GM18873 (cell line): ENCODE measurements around the gene NEDD8.

Source experiments
- ATAC-seq: cut with Tn5 transposase; IDR thresholded peaks from one replicate; pipeline ENCODE4 v1.9.1; 2021; ENCODE audit warnings: mild to moderate bottlenecking, moderate library complexity, moderate number of reproducible peaks; ENCODE audit not compliant: unreplicated experiment, low FRiP score

The NEDD8 gene

DNA sequence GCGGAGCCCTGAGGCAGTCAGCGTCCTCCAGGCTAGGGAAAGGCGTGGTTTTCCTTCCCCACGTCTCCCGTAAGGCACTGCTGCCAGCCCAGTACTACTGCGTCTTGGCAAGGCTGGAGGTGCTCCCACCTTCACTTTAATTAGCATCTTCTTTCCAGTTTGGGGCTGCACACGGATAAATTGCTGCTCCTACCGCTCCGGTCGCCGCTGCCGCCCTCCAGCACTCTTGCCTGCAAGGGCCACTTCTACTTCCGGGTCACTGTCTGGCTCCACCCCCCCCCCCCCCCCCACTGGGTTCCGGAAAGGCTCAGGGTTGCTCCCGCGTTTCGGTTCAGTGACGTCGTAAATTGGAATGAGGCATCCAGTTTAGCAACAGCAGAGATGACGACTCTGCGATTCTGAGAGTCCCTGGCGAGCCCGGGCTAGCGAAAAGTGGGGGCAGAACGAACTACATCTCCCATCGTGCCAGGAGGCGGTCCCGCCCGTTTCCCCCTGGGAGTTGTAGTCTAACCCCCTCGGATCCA is at the start of gene NEDD8:
Gene NEDD8 (minus strand): TSS at position 247 of the 524 bp plus-strand sequence. CDS start 100 bp downstream, at position 147.
- peak; percentile 67 for ATAC-seq

DNA sequence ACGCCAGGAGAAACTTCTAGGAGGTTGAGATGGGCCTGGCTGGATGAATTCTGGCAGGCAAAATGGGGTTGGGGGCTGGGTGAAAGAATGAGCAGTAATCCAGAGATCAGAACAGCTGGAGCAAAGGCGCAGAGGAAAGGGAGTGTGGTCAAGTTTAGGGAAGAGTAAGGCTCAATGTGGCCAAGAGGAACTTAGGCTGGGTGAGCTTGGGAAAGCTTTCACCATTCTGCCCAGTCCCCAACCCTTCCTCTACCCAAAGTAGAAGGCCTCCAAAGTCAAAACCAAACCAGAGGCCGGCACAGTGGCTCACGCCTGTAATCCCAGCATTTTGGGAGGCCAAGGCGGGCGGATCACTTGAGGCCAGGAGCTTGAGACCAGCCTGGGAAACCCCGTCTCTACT is 49.5 kb upstream of the NEDD8 start:
- ATAC-seq: no peak

DNA sequence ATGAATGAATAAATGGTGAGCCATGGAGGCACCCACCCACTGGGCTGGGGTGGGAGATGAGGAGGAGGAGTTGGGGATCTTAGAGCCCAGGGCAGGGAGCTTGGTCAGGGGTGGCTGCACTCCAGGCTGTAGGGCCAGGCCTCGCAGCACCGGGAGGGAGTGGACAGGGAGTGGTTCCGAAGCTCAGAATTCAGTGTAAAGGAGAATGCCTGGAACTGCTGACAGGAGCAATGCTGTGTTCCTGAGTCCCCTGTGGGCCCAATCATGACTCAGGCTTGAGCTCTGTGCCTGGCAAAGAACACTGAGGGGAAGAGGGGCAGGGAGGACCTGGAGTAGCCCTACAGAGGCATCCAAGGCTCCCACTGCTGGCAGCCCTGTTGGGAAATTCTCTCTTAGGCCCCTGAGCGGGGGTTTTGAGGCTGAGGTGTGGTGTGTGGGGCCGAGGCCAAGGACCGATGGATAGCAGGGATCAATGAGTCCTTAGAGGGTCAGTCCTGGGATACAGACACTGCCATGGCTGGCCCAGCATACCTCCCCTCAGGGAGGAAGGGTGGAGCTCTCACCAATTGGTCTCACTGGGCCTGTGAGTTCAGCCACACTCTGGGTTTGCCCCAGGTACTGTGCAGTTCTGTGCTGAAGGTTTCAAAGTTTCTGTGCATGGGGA is 48.8 kb upstream of the NEDD8 start:
- ATAC-seq: no peak

DNA sequence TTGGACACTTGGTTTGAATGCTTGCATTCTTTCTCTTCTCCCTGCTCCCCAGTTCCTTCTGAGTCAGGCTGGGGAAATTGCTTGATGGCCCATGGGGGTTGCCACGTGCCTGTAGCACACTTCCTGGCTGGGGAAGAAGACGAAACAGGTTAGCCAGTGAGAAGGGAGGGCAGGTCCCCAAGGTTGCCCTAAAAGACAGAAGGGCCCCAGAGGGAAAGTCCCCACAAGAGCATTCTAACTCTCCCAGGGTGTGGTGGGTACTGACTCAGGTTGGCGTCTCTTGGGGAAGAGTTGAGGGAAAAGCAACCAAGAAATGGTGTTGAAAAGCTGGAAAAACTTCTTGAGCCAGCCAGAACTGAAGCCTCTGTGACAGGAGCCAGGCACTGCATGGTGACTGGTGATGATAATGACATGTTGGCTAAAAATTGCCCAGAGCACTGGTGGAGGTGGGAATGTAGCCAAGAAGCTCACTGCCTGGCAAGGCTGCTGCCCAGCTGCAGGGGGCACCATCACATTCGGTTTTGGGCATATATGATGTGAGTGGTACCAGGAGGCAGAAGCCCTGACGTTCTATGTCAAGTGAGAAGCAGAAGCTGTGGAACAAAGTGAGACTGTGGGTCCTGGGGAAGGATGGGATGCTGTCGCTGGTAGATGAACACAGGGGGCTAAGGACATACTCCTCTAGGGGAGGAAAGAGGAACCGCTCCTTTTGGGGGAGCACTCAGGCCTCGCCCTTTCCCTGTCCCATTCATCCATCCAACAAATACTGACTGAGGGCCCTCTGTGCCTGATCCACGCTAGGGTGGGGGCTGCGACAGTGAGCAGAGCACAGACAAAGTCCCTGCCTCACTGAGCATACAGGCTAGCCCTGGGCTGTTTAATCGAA is 47.4 kb upstream of the NEDD8 start:
- peak; percentile 55 for ATAC-seq

DNA sequence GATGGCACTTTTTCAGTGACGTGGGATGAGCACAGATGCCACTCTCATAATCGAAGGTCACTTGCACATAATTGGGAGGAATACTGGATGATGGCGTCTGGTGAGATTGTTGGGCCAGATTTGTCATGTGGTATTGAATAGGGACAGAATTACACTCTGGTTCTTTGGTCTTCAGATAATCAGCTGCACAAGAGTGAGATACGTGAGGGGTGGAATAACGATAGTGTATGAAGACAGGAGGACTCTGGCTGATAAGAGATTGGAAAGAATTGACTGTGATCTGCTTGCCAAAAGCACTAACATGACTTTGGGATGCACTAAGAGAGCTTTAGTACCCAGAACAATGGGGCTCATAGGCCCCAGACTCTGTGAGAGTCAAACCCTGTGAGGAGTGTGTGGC is 46.3 kb upstream of the NEDD8 start:
- no peak for ATAC-seq

DNA sequence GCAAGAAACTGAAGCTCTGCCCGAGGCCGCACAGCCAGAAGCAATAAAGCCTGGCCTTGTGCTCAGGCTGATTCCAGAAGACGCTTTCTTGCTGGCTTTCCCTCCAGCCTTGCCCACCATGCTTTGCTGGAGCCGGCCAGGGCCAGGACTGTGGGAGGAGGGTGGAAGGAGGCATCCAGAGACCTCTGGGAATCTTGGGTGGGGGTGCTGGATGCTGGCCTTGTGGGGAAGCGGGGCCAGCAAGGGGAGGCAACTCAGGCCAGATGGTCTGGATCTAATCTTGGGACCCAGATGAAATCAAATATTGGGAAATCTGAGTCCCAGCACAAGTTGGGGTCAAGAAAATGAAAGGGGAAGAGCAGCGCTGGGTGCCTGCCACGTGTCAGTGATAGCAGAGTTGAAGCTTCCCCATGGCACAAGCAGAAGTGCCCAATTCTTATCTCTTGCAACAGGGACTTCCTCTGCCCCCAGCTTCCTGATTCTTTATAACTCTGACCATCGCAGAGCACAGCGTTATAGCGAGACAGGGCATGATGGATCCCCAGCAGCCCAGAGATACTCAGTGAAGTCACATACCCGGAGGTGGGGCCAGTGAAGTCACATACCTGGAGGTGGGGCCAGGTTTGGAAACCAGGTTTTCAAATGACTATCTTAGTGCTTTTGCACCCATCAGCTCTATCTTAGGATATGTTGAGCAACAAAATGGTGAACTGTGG is 45.6 kb upstream of the NEDD8 start:
- ATAC-seq: no peak

DNA sequence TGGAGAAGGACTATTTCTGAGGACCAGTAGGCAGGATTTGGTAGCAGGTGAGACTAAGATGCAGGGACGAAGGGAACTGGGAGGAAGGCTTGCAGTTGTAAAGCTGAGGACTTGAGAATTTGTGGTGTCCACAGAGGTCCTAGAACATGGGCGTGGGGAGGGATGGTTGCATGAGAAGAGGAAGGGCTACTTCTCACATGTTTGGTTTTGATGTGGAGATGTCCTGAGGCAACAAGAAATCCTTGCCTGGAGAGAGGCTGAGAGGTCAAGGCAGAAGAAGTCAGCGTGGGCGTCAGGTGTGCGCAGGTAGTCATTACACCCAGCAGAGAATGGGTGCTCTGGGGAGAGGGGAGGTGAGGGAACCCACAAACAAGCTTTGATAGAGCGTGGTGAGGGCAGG is 44.9 kb upstream of the NEDD8 start:
- ATAC-seq: no peak

DNA sequence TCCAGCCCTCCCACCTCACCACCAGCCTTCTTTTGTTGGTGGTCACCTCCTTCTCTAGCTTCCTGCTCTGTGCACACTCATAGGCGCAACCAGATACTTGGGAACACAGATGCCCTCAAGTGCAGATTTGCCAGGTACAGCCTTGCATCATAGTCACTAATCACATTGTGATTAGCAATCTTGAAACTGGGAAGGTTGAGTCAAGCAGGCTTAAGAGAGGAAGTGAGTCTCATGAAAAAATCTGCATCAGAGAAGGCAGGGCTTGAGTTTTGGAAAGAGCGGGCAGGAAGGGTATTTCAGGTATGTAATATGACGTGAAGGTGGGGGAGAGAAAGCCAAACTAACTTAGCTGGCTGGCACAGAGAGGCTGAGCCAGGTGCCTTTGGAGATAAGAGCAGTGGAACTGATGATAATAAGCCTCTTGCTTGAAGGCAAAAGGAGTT is 42.0 kb upstream of the NEDD8 start:
- peak; percentile 43 for ATAC-seq

DNA sequence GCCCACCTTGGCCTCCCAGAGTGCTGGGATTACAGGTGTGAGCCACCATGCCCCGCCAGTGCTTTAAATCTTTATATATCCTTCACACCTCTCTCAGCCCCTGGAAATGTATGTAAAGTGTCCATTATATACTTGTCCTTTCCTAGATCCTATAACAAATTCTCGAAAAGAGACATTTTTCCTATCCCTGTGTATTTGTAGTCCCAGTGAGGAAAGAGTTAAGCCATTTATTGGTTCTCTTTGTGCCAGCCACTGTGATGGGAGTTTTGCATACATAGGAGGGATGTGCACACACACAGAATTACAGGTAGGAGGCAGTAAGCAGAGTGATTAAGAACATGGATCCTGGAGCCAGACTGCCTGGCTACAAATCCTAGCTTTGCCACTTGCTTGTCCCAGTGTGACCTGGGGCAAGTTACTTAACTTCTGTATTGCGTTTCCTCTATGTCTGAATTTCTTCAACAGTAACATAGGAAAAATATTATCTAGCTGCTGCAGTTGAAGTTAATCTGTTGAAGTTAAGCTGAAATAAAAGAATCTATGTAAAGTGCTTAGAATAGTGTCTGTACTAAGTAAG is 41.3 kb upstream of the NEDD8 start:
- no peak for ATAC-seq

DNA sequence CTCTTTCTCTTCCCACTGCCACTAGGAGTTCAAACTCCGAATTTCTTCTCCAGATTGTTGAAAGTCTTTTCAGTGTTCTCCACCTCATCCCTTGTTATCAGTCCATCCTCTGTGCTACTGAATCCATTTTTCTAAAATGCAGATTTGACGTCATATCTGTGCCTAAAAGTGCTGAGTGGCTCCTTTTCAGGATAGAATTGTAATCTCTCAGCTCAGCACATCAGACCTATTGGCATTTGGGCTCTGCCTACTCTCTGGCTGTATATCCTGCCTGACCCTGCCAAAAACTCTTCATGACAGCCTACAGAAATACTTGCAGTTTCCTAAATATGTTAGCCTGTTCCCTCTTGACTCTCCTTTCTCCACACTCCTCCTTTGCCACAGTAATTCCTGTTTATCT is 40.3 kb upstream of the NEDD8 start:
- no peak for ATAC-seq

DNA sequence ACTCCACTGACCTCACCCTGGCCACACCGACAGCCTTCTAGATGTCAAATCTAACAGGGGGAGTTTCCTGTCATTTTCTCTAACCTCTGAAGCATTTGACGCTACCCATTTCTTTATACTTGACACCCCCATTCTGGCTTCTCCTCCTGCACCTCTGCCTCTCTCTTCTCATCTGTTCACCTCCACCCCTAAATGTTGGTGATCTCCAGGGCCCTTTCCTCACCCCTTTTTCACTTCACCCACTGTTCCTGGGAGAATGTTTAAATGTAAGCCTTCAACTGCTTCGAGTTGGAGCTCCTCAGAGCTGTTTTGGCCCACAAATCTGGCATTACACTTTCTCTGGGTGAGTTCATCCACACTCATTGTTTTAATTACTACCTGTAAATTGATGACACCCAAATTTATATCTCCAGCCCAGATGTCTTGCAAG is 39.7 kb upstream of the NEDD8 start:
- no peak for ATAC-seq

DNA sequence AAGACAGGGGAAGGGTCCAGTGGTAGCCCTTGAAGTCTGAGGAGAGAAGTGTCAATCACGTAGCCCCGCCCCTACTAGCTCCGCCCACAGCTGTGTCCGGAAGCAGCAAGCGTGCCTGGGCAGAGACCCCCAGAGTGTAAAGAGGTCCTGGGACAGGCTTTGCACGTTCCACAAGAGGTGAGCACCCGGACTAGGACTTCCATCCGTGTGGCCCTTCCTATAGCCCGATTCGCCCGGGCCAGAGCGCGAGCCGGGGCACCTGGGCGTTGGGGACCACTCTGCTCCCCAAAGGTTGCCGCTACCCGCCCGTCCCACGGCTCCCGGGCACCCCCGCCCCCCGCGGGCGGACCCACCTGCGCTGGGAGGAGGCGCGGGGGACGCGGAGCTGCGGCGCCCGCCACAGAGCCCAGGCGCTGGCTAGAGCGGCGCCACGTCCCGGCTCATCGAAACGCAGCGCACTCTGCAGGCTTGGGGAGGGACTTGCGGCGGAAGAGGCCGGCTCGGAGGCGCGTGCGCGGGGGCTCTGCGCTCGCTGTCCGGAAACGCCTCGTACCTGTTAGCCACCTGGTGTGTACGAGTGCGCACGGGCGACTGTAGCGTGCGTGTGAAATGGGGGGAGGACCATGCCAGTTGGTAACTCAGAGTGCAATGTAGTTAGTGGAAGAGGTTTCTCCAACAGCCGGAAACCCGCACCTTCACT is 39.1 kb upstream of the NEDD8 start, which contains the start of gene RABGGTA:
Gene RABGGTA (minus strand): TSS at position 464 of the 700 bp plus-strand sequence. CDS start 482 bp downstream, outside the sequence.
- peak; percentile 75 for ATAC-seq

DNA sequence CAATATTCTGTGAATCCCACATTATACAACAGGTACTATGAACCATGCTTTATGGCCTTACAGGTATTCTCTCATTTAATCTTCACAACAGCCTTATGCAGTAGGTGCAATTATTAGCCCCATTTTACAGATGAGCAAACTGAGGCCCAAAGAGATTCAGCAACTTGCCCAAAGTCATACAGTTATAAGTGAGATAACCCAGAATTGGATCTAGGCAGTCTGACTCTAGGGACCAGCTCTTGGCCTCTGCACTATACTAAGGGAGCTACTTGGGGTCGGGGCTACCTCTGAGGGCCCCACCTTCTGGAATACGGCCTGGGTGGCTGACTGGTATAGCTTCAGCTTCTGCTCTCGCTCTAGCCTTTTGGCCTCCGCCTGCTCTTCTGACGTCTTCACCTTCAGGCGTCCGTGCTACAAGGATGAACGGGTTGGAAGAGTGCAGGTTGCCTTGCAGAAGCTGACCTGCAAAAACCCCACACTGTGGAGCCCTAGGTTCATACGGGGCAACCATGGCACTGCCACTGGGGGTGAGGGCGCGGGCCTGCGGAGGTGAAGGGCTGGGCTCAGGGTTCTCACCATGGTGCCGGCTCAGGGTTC is 38.5 kb upstream of the NEDD8 start:
- no peak for ATAC-seq

DNA sequence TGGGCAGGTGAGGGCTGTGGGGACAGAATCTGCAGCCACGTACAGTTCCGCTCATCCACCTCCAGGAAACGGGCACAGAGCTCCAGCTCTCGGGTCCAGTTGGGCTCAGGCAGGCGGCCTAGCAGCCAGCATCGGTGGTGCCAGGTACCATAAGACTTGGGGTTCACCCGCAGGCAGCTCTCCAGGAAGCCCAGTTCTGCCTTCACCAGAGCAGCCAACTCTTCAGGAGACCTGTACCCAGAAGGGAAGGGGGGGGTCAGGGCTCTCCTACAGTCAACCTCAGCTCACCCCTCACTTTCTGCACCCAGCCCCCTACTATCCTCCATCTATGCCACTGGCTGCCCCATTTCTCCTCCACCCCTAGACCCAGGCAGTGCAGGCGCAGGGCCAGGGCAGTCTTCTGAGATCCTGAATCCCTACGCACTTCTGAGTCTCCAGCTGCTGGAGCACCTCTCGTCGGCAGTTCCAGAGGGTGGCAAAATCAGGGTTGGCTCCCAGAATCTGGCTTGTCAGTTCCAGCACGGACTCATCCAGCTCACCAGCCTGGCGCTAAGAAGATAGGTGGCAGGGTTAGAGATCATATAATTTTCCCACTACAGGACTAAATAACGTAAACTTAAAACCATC is 37.9 kb upstream of the NEDD8 start:
- no peak for ATAC-seq

DNA sequence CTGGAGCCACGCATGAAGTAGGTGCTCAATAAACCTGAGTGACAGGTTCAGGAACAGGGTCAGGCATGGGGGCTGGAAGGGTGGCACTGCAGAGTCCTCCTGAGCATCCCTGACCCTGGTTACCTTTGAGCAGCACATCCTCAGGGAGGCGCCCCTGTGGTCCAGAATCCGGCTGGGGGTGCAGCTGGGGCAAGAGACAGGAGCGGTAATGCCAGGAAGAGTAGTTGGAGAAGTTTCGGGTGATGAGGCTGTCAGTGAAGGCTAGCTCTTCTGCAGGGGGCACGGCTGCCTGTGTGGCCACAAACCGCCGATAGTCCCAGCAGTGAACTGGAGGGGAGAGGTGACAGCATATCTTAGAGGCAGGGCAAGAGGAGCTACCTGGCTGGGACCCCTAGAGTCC is 37.2 kb upstream of the NEDD8 start:
- no peak for ATAC-seq

DNA sequence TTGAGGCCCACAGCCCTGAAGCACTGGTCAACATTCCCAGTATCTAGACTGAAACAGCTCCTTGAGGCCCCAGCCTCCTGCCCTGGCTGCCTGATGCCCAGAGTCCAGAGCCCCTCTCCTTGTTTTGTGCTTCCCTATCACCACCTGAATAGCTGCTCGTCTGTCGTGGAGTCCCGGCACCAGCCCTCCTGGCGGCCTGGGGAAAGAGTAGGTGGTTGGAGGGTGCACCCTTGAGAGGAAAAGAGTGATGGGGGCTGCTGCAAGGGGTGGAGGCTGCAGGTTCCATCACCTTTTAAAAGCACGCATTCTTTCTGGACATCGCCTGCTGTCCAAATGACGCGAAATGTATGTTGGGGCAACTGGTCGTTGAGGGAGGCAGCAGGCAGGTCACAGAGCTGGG is 36.1 kb upstream of the NEDD8 start:
- no peak for ATAC-seq

DNA sequence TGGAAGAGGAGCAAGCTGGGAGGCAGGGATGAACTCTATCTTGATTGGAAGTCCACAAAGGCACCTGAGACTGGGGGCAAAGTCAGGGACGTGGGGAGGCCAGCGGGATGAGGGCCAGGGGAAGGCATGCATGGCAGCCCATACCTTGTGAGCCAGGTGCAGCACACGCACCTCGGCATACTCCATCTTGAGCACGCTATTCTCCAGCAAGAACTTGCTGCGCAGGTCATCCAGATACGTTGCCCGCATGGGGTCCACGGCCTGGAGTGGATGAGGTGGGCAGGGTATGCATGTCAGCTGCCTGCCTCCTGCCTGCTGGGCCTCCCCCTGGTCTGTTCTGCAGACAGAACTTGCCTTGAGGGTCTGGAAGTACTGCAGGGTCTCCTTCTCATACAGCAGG is 35.3 kb upstream of the NEDD8 start:
- no peak for ATAC-seq

DNA sequence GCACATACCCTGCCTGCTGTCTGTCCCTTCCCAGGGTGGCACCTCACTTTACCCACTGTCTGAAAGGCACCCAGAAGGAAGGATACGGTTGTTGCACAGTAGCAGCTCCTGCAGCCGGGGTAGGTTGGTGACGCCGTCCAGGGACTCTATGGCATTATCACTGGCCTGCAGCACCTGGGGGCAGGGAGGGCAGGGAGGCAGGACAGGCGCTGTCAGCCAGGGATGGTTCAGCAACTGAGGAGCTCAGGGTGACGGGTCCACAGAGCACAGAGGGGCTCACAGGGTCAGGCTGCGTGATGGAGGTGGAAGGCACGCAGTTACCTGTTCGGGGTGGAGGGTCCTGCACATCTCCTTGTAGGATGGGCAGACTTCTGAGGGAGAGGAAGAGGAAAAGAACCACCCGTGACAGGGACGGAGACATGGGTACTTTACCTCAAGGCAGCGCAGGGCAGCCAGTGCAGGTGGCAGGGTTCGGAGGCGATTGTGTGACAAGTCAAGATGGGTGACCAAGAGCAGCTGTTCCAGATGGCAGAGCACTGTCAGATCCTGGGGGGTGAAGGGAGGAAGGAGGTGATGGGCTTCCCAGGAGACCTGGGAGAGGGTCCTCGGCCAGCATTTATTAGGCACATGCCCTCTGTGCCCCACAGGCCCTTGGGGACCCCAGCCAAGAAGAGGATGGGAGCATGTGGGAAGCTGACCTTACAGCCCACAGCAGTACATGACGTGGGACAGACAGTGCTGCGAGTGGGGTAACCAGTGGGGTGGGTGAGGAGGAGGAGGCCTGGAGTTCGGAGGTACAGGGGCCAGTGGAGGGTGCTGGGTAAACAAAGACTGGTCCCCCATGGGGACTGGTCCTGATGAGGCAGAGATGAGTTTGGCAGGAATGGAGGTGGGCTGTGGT is 34.4 kb upstream of the NEDD8 start:
- ATAC-seq: no peak
